Left lung (tissue), 10 donors: ENCODE measurements around the gene SGPP1. TPM values are rescaled to one million over a fixed set of nuclear protein-coding genes. Genes with fewer than 3 reads are reported as not detected.
A peak's percentile ranks its signal among the peaks of the same experiment; 100 is the strongest.
"Not testable (repeated sequence)": the region's sequence is repeated elsewhere in the genome, so short reads cannot be mapped to it uniquely, and the experiment has no call there.

Source experiments
- ATAC-seq: fragments of 200-7000 bp; cut with Tn5 transposase; one replicate; pipeline ENCODE4 v1.9.1; 2020; ENCODE audit warnings: moderate library complexity
- DNase-seq, 4 donors: peaks; one replicate each; pipeline ENCODE4 v3.0.0-alpha.2; 2013 to 2020
- H3K27ac ChIP-seq, 2 donors: fragments of 200-600 bp; sonication (generic) in 1 of 2; one replicate each; pipeline versions ENCODE4 v1.5.0 to v1.8.0; 2020 to 2021
- H3K27me3 ChIP-seq, 2 donors: fragments of 200-600 bp; sonication (generic) in 1 of 2; one replicate each; pipeline versions ENCODE4 v1.5.0 to v1.8.0; 2020 to 2021
- H3K36me3 ChIP-seq, 2 donors: fragments of 200-600 bp; sonication (generic) in 1 of 2; one replicate each; pipeline versions ENCODE4 v1.5.0 to v1.8.0; 2020 to 2021
- H3K4me1 ChIP-seq, 2 donors: fragments of 200-600 bp; one replicate each; pipeline ENCODE4 v1.8.0; 2021
- H3K4me3 ChIP-seq, 2 donors: fragments of 200-600 bp; sonication (generic) in 1 of 2; one replicate each; pipeline versions ENCODE4 v1.5.0 to v1.8.0; 2020 to 2021; ENCODE audit warnings: mild to moderate bottlenecking in 1 of 2
- H3K9me3 ChIP-seq, 2 donors: fragments of 200-600 bp; sonication (generic) in 1 of 2; one replicate each; pipeline versions ENCODE4 v1.5.0 to v1.8.0; 2020 to 2021
- intact Hi-C, 2 donors: fragments of 100-400 bp; cut with DNase I; formaldehyde crosslinking; loops; one replicate each; pipeline versions ENCODE4 v1.11.2 to v1.14.2; 2022
- polyA plus RNA-seq, 6 donors: library from polyadenylated mRNA; unstranded; fragments of 120-200 nt; gene quantifications; one replicate each; pipeline ENCODE4 v1.2.1, GENCODE V29; 2013; ENCODE audit not compliant: insufficient read length in 6 of 6
- total RNA-seq, 2 donors: library from RNA; stranded (reverse); fragmentation: NEBNext Ultra II Directional; extraction: Animal tissue kit (Norgen Biotek cat#: 25700); gene quantifications; one replicate each; pipeline ENCODE4 v1.2.1, GENCODE V29; 2021
- TF ChIP-seq, protein P1 (sequence below), 2 donors: fragments of 200-600 bp; sonication (generic) in 1 of 2; IDR thresholded peaks; one replicate each; pipeline versions ENCODE4 v1.5.0 to v1.8.0; 2021; ENCODE audit warnings: antibody characterized with exemption in 2 of 2
- donor health status: DM: no; HTN: yes; CAD: no.
- donor health status: DM: no; HTN: no; CAD: no.

The SGPP1 gene
- total and polyA plus RNA-seq, 8 donors = 19.4 to 26.3 (median 21.5) TPM

DNA sequence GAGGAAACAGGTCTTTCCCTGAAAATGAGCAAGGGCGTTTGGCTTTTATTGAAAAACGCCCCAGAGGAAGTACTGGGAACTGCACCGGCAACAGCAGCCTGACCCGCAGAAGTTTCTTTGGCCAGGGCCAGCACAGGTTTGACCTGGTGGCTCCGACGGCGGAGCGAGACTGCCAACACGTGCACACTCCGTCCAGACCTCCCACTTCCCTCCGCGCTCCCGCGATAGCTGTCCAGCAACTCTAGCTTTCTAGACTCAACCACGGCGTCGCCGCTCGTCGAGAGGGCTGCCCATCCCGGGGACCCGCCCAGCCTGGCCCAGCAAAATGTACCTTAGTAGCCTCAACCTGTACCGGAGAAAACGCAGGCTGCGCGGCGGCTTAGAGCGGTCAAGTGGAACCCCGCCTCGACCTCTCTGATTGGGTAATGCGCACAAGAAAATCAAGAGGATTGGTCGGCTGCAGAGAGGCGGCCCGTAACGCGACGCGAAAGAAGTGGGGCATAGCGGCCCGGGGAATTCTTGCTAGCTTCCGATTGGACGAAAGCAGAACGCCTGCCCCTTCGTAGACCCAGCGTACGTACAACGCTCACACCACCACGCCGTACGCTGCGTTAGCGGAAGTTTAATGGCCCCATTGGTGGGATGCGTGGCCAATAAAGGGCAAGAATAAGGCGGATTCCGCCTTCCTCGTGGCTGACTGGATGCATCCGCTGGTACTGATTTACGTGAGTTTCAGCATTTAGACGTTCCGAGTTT lies 86.2 kb downstream of the SGPP1 start, which contains the start of gene WDR89:
TSS of gene WDR89 (minus strand) at position 399 of the 756 bp plus-strand sequence. CDS start 41,929 bp downstream, outside the sequence.
- Histone ChIP-seq H3K4me3 (peak within 1 kb of the TSS; percentile 65 to 66), H3K4me1 (peaks cover 0 to 25% of the 10 kb centered on the region in 2 donors), H3K27ac (peak within 1 kb of the TSS; percentile 92), H3K36me3 (no peaks in the 10 kb centered on the region), H3K27me3 (no peaks in the 10 kb centered on the region), H3K9me3 (no peaks in the 10 kb centered on the region)
- TF ChIP-seq, protein P1, sequence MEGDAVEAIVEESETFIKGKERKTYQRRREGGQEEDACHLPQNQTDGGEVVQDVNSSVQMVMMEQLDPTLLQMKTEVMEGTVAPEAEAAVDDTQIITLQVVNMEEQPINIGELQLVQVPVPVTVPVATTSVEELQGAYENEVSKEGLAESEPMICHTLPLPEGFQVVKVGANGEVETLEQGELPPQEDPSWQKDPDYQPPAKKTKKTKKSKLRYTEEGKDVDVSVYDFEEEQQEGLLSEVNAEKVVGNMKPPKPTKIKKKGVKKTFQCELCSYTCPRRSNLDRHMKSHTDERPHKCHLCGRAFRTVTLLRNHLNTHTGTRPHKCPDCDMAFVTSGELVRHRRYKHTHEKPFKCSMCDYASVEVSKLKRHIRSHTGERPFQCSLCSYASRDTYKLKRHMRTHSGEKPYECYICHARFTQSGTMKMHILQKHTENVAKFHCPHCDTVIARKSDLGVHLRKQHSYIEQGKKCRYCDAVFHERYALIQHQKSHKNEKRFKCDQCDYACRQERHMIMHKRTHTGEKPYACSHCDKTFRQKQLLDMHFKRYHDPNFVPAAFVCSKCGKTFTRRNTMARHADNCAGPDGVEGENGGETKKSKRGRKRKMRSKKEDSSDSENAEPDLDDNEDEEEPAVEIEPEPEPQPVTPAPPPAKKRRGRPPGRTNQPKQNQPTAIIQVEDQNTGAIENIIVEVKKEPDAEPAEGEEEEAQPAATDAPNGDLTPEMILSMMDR (IDR thresholded peaks at IDR 0.05) = peak; percentile 55 to 79
- ATAC-seq (peak; percentile 96), DNase-seq (peak; percentile 94 to 99 (median 98))
- intact Hi-C loops = no loop called here

GRCh38 chr14:63638493-63638892 lies 89.4 kb downstream of the SGPP1 start:
- intact Hi-C loops = no loop called here
- H3K36me3 ChIP-seq = no peaks in the 10 kb centered on the region

GRCh38 chr14:63636094-63636635 lies 91.7 kb downstream of the SGPP1 start:
- Histone ChIP-seq H3K9me3 (peaks cover 0 to 13% of the 10 kb centered on the region in 2 donors), H3K4me1 (peaks cover 0 to 19% of the 10 kb centered on the region in 2 donors)
- ATAC-seq, H3K4me3 ChIP-seq, H3K36me3 ChIP-seq, intact Hi-C loops, DNase-seq, H3K27me3 ChIP-seq, H3K27ac ChIP-seq: not testable (repeated sequence)

More at GRCh38 chr14:63638493-63638892, 89.4 kb downstream of the SGPP1 start:
- H3K27me3 ChIP-seq = no peaks in the 10 kb centered on the region
- peaks cover 0 to 25% of the 10 kb centered on the region in 2 donors for H3K4me1 ChIP-seq
- ATAC-seq = no peak
- H3K4me3 ChIP-seq = no peak overlapping the region
- TF ChIP-seq, protein P1 (IDR thresholded peaks at IDR 0.05) = no peak
- no peak for DNase-seq
- H3K9me3 ChIP-seq = peaks cover 0 to 13% of the 10 kb centered on the region in 2 donors
- H3K27ac ChIP-seq = no peak overlapping the region

Other genes with a start within 250 kb of the SGPP1 start
- 10 to 100 TPM; 44.1 to 45.3 TPM for gene PPP2R5E, start 184.7 kb downstream of the SGPP1 start, total RNA-seq
- gene PPP2R5E, start 184.7 kb downstream of the SGPP1 start, polyA plus RNA-seq = 10 to 100 TPM; 33.4 to 41.9 (median 38.1) TPM
- 10 to 100 TPM; 10.9 to 13.4 TPM for gene WDR89, start 86.2 kb downstream of the SGPP1 start, total RNA-seq
- 10 to 100 TPM; 20.2 to 23.9 (median 22.1) TPM for gene WDR89, start 86.2 kb downstream of the SGPP1 start, polyA plus RNA-seq
- 10 to 100 TPM; 59.6 to 72.1 TPM for gene SYNE2, start 124.9 kb upstream of the SGPP1 start, total RNA-seq
- 100 to 1,000 TPM in 3 of 6 donors, 10 to 100 TPM in 3; 79.4 to 109 (median 99.3) TPM for gene SYNE2, start 124.9 kb upstream of the SGPP1 start, polyA plus RNA-seq